ENCODE measurements around the gene ADARB1.

GRCh38 chr21:45155910-45156309 is 81.5 kb downstream of the ADARB1 start:
- TF ChIP-seq CTCF (IDR thresholded peaks at IDR 0.05) (no peak), EP300 (IDR thresholded peaks at IDR 0.05) (no peak)

All from ovary (tissue), 3 donors.